H1 (cell line): Measurements from ENCODE around the gene TYW1B. TPM values are rescaled to one million over a fixed set of nuclear protein-coding genes. Genes with fewer than 3 reads are reported as not detected.

Experiments
- CTBP2 ChIP-seq: IDR thresholded peaks from 2 replicates; pipeline ENCODE4 v1.7.0; 2011; ENCODE audit warnings: borderline replicate concordance, mild to moderate bottlenecking, moderate library complexity, mixed read lengths, low read length; ENCODE audit not compliant: insufficient read depth, insufficient read length
- polyA plus RNA-seq, 7 experiments: library from polyadenylated mRNA; depleted of rRNA in 3 of 7; stranded (reverse) in 5 of 7; unstranded in 2 of 7; fragments of >200 nt in 5 of 7; fragments of 200-250 nt in 2 of 7; gene quantifications; 1 replicate in 5 of 7; 2 replicates in 1 of 7; 4 replicates in 1 of 7; pipeline versions ENCODE4 v1.2.1 to v1.2.3, GENCODE V29; 2011 to 2013; ENCODE audit warnings: missing spikeins in 2 of 7, mixed read lengths in 2 of 7
- total RNA-seq: library from RNA; stranded (reverse); fragmentation: NEBNext Ultra II Directional; extraction: Animal tissue kit (Norgen Biotek cat#: 25700); gene quantifications from 2 replicates; pipeline ENCODE4 v1.2.1, GENCODE V29; 2021

The TYW1B gene
- total and polyA plus RNA-seq, 2 of the 8 experiments (the other 6 are each of a cell fraction or from before 2014, with no cell fraction given), result 6.8 to 12.6 TPM

GRCh38 chr7:72540923-72541322 lies 287.1 kb downstream of the TYW1B start (continued):
- no peak for TF ChIP-seq CTBP2
